IPS-NIHi7 (cell line): ENCODE measurements around the gene ABL2.
A peak's percentile ranks its signal among the peaks of the same experiment; 100 is the strongest.

ENCODE experiments used
- DNase-seq: peaks from one replicate; pipeline ENCODE4 v3.0.0; 2012; ENCODE audit warnings: mixed read lengths; ENCODE audit errors: extremely low spot score

The ABL2 gene

DNA sequence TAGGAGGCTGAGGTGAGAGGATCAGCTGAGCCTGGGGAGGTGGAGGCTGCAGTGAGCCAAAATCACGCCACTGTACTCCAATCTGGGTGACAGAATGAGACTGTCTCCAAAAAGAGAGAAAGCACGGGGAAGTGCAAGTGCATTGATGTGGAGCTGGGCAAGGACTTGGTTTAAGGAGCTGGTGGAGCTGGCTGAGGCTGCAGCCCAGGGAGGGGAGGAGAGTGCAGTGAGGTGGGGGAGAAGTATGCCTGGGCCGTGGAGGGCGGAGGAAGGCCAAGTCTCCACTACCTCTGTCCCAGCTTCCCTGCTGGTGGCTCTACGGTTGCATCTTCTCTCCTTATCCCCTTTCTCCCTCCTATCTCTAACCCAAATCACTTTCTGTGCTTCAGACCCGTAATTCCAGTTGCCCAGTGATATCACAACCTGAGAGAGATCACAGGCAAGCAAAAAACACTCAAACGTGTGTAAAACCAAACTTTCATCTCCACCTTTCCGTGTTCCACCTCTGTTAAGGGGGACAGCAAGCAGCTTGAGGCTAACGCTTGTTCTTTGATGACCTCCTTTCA is 136.5 kb downstream of the ABL2 start:
- DNase-seq: no peak

- DNase-seq: no peak
Measured at GRCh38 chr1:179091691-179092165, 137.7 kb downstream of the ABL2 start.

GRCh38 chr1:179090923-179091322 is 138.6 kb downstream of the ABL2 start:
- DNase-seq: no peak

DNA sequence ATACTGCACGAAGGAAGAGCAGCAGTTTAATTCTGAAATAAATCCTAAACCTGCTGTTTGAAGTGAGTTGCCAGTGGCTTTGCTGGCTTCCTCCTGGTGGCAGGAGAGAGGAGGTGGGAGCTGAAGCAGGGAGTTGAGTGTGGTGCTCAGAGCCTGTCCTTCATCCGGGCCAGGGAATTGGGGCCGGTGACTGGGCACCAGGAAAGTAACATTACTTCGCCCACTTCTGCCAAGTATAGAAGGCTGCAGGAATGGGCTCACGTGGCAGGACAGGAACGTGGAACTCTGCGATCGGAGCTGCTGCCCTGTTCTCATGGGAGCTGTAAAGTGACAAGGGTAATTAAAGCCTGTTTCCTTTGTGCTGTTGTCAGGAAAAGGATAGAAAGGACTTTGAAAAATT is 139.0 kb downstream of the ABL2 start:
- DNase-seq: no peak

DNA sequence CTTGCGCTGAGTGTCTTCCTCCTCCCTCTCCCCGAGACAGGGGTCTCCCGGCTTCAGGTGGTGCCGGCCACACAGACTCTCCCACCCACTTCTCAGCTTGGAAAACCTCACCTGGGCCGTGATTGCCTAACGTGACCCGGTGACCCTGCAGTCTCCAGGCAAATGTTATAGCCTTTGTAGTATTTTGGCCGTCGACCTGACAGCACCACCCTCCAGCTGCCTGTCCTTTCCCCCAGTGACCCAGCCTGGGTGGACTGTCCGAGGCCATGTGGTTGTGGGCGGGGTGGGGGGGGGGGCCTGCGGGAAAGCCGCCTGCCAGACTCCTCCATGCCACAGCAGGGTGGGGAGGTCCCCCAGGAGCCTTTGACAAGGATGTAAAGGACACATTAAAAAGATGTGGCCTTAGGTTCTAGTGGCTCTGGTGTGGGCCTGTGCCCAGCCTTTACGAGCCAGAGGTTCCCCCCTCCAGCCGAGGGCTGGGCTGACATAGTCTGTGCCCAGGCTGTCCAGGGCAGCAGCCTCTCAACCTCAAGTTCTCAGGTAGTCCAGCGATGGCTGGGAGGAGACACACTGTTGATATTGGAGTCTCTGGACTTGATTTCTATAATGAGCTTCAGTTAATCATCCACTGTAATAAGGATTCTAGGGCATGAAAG is 139.5 kb downstream of the ABL2 start:
- no peak for DNase-seq

GRCh38 chr1:179087665-179088064 is 141.8 kb downstream of the ABL2 start:
- peak; percentile 96 for DNase-seq

DNA sequence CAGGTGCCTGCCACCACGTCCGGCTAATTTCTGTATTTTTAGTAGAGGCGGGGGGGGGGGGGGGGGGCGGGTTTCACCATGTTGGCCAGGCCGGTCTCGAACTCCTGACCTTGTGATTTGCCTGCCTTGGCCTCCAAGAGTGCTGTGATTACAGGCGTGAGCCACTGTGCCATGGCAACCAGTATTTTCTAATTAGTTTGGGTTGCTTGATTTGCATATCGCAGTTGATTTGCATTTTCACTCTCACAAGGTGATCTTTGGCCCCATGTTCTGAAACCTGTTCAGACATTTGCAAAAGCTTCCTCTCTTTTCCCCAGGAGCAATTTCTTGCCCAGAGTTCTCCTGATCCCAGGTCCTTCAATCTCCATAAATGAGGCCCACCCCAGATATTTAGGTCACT is 145.9 kb downstream of the ABL2 start:
- no peak for DNase-seq

- DNase-seq: no peak
Measured at GRCh38 chr1:179082999-179083335, 146.5 kb downstream of the ABL2 start.

DNA sequence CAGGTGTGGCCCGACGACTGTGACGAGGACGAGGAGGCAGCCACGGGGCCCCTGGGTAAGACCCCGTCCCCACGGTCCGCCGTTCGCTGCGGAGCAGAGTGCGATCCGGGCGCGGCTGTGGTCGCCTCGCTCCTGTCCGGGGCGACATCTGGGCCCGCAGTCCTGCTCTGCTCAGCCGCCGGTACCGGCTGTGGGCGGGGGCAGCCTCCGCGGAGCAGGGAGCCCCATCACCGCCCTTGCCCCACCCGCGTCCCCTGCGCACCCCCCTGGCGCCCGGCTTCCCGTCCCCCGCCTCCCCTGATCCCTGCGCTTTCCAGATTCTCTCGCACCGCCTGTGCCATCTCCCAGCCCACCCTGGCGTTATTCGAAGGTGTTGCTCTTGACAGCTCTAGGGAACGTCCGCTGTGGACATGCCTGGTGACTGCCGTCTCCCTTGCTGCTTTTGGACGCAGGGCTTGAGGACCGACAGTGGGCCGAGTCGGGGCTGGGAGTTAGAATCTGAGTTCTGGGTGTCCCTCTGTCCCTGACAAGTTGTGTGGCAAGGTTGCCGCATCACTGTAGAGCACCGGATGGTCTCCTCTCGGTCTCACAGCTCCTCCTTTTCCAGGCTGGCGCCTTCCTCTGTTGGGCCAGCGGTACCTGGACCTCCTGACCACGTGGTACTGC is 147.0 kb downstream of the ABL2 start:
- peak; percentile 50 for DNase-seq

GRCh38 chr1:179081687-179082332 is 147.7 kb downstream of the ABL2 start, which contains the start of gene TOR3A:
Gene TOR3A (plus strand): TSS chr1:179082070. CDS start chr1:179082129, 59 bp downstream.
- peak; percentile 96 for DNase-seq

DNA sequence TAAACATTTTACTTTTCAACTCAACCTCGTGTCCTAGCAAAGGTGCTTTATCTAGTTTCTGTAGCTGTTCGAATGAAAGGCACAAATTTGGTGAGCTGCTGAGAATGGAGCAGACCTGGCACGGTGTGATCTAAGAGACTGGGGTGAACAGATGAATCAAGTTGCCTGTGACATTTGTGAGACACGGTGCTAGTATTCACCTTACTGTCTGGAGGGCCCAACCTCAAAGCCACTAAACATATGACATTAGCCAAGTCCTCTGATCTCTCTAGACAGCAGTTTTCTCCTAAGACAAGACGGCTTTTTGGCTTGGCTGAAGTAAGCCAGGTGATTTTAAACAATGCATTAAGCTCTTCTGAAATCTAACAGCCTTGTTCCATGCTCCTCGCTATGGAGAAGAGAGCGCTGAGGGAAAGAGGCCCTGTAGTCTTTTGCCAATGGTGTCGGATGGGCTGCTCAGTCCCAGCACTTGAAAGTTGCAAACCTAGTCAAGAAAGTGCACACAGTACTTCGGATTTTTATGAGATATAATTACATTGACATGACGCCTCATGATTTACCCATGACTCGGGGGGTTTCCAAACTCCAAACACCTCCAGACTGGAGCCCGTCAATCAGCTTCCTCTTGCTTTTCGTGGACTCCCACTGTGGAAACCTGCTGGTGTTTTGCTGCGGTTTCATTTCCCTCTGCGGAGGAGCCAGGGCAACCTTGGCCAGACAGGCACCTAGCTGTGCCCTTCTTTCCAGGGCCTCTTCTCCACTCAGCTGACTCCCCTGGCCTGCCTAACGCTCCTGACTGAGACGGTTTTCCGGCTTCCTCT is 148.4 kb downstream of the ABL2 start:
- no peak for DNase-seq

GRCh38 chr1:179079113-179079761 is 150.2 kb downstream of the ABL2 start:
- peak; percentile 69 for DNase-seq

DNA sequence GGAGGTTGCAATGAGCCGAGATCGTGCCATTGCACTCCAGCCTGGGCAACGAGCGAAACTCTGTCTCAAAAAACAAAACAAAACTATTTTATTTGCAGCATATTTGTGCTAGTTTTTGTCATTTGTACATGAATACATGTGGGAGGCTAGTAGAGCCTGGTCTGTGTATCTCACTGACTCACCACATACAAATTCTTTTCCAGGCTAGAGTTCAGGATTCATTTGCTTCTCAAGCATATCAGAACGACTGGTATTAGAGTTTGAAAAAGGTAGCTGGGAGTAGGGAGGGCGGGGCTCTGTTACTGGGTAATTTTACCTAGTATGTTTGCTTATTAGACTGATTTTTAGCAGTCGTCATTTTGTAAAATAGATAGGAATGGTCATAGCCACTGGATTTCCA is 152.1 kb downstream of the ABL2 start:
- no peak for DNase-seq

DNA sequence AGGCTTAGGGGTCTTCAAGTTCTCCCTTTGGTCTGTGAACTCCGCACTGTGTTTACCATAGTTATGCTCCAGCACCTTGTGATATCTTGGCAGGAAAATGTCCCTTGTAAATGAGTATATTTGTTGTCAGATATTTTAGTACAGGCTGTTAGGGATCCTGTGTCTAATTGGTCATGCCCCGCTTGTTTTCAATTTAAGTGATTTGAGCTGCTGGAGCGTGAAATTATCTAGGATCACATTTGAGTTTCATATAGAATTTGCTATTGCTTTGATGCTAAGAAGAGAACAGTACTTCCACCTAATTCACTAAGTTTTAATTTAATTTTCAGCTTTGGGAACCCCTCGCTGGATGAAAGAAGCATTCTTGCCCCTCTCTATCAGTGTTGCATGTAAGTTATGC is 163.0 kb downstream of the ABL2 start:
- no peak for DNase-seq

- no peak for DNase-seq
Measured at GRCh38 chr1:179061360-179062282, 167.9 kb downstream of the ABL2 start.

DNA sequence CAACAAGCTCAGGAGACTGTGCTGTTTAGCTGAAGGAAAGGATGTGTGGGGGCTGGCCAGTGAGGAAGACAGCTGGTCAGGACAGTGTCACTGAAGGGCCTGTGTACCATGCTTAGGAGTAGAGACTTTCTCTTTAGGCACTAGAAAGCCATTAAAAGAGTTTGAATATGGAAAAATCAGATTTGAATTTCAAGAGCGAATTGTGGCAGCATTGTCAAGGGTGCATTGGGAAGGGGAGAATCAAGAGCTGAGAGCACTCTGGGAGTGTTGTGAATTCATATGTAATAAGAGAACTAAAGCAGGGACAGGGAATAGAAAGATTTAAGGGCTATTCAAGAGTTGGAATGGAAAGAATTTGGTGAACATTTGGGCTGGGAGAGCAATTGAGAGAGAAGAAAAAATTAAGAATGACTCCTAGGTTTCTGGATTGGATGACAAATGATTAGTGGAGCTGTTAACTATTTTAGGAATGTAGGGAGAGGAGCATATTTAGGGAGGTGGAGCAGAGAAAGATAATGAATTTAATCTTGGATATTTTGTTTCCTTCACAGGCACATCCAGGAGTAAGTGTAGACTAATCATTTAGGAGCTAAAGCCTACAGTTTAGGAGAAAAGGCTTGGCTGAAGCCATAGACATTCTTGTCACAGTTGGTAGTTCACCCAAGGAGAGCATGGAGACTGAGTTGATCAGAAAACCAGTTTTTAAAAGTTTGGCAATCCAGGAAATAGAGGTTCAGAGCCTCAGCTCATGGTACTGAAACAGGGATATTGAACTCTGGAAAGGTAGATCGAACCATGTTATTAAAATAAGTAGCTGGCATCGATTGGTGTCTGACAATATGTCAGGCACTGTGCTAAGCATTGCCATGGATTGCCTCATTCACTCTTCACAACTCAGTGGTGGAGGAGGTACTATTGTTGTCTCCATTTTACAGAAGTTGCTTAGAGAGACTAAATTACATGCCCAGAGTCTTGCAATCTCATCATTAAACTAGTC is 170.7 kb downstream of the ABL2 start:
- peak; percentile 20 for DNase-seq

DNA sequence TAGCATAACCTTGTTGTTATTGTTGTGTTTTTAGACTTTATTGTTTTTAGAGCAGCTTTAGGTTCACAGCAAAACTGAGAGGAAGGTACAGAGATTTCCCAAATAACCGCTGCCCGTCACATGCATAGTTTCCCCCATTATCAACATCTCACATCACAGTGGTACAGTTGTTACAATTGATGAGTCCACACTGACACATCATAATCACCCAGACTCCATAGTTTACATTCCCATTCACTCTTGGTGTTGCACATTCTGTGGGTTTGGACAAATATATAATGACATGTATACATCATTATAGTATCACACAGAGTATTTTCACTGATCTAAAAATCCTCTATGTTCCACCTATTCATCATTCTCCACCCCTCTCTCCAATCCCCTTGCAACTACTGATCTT is 173.5 kb downstream of the ABL2 start:
- no peak for DNase-seq

- DNase-seq: no peak
Measured at GRCh38 chr1:179053486-179053885, 176.0 kb downstream of the ABL2 start.

DNA sequence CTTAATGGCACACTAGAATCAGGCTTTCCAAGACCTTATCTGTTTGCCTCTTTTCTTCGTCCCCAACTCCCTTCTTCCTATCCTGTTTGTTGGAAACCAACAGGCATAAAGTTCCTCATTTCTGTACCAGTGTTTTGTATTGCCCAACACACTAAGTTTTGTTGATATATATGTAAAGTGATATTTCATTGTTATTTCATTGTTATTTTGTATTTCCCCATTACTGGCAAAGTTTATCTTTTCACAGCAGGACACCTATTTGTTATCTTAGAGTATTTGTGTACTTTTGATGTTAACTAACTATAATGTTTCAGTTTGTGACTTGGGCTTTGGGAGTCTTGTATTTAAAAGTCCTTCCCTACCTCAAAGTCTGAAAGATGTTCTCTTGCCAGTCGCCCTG is 176.7 kb downstream of the ABL2 start:
- DNase-seq: no peak
